Measurements from ENCODE around the gene TMEM109. TPM values are rescaled to one million over a fixed set of nuclear protein-coding genes. Genes with fewer than 3 reads are reported as not detected.

TMEM109 gene
- total RNA-seq, 1 donor from 2014 or later: 48.7 TPM

GRCh38 chr11:60919320-60919719 lies 5.4 kb downstream of the TMEM109 start:
- H3K4me1 Mint-ChIP-seq (ENCODE audit: low read depth): peaks cover 16% of the 10 kb centered on the region
- peaks cover 10% of the 10 kb centered on the region for H3K36me3 Mint-ChIP-seq (ENCODE audit: insufficient read depth)

GRCh38 chr11:60919956-60920355 lies 6.0 kb downstream of the TMEM109 start:
- H3K4me3 Mint-ChIP-seq (ENCODE audit: low read depth): no peak overlapping the region
- H3K27ac Mint-ChIP-seq: no peak overlapping the region
- no peak for DNase-seq (ENCODE audit: low spot score, unreplicated experiment)
- no peaks in the 10 kb centered on the region for H3K27me3 Mint-ChIP-seq
- no peak for TF ChIP-seq CTCF (IDR thresholded peaks at IDR 0.05; ENCODE audit: unreplicated experiment)
- peaks cover 10% of the 10 kb centered on the region for H3K36me3 Mint-ChIP-seq (ENCODE audit: insufficient read depth)
- H3K4me1 Mint-ChIP-seq (ENCODE audit: low read depth): peaks cover 14% of the 10 kb centered on the region
- H3K9me3 Mint-ChIP-seq (ENCODE audit: low read depth): no peaks in the 10 kb centered on the region

More at GRCh38 chr11:60919320-60919719, 5.4 kb downstream of the TMEM109 start:
- Mint-ChIP-seq H3K27ac (no peak overlapping the region), H3K4me3 (ENCODE audit: low read depth) (no peak overlapping the region), H3K27me3 (no peaks in the 10 kb centered on the region), H3K9me3 (ENCODE audit: low read depth) (no peaks in the 10 kb centered on the region)
- DNase-seq (ENCODE audit: low spot score, unreplicated experiment): no peak
- no peak for TF ChIP-seq CTCF (IDR thresholded peaks at IDR 0.05; ENCODE audit: unreplicated experiment)

GRCh38 chr11:60921259-60921658 lies 7.3 kb downstream of the TMEM109 start:
- Mint-ChIP-seq H3K4me1 (ENCODE audit: low read depth) (peaks cover 14% of the 10 kb centered on the region), H3K9me3 (ENCODE audit: low read depth) (no peaks in the 10 kb centered on the region), H3K27ac (no peak overlapping the region), H3K36me3 (ENCODE audit: insufficient read depth) (peaks cover 10% of the 10 kb centered on the region), H3K4me3 (ENCODE audit: low read depth) (no peak overlapping the region), H3K27me3 (no peaks in the 10 kb centered on the region)
- TF ChIP-seq CTCF (IDR thresholded peaks at IDR 0.05; ENCODE audit: unreplicated experiment): no peak
- DNase-seq (ENCODE audit: low spot score, unreplicated experiment): no peak

- Mint-ChIP-seq H3K36me3 (ENCODE audit: insufficient read depth) (peaks cover 13% of the 10 kb centered on the region), H3K27me3 (no peaks in the 10 kb centered on the region), H3K4me3 (ENCODE audit: low read depth) (no peak overlapping the region), H3K9me3 (ENCODE audit: low read depth) (no peaks in the 10 kb centered on the region), H3K4me1 (ENCODE audit: low read depth) (peaks cover 14% of the 10 kb centered on the region), H3K27ac (no peak overlapping the region)
- no peak for TF ChIP-seq CTCF (IDR thresholded peaks at IDR 0.05; ENCODE audit: unreplicated experiment)
- DNase-seq (ENCODE audit: low spot score, unreplicated experiment): no peak
Measured at GRCh38 chr11:60921777-60922335, 7.9 kb downstream of the TMEM109 start.

- Mint-ChIP-seq H3K4me1 (ENCODE audit: low read depth) (peaks cover 13% of the 10 kb centered on the region), H3K4me3 (ENCODE audit: low read depth) (no peak overlapping the region), H3K27ac (no peak overlapping the region), H3K27me3 (no peaks in the 10 kb centered on the region), H3K36me3 (ENCODE audit: insufficient read depth) (peaks cover 13% of the 10 kb centered on the region), H3K9me3 (ENCODE audit: low read depth) (no peaks in the 10 kb centered on the region)
- no peak for DNase-seq (ENCODE audit: low spot score, unreplicated experiment)
- no peak for TF ChIP-seq CTCF (IDR thresholded peaks at IDR 0.05; ENCODE audit: unreplicated experiment)
Measured at GRCh38 chr11:60922906-60923305, 8.9 kb downstream of the TMEM109 start.

Data from progenitor cell of endocrine pancreas (in vitro differentiated cells).